Vagina (tissue), 2 donors: Measurements from ENCODE around the gene LDHAL6A. TPM values are rescaled to one million over a fixed set of nuclear protein-coding genes. Genes with fewer than 3 reads are reported as not detected.

Experiments
- DNase-seq, 2 donors: peaks; one replicate each; pipeline ENCODE4 v3.0.0-alpha.2; 2017; ENCODE audit errors: extremely low spot score in 2 of 2
- H3K27ac ChIP-seq: fragments of 200-600 bp; sonication (generic); one replicate; pipeline ENCODE4 v1.5.1; 2019
- H3K27me3 ChIP-seq: fragments of 200-600 bp; sonication (generic); one replicate; pipeline ENCODE4 v1.5.1; 2019
- H3K36me3 ChIP-seq, 2 donors: fragments of 200-600 bp; sonication (generic); one replicate each; pipeline ENCODE4 v1.5.1; 2017 to 2019
- H3K4me1 ChIP-seq: fragments of 200-600 bp; sonication (generic); one replicate; pipeline ENCODE4 v1.5.1; 2019
- H3K4me3 ChIP-seq, 2 donors: fragments of 200-600 bp; sonication (generic); 1 replicate in 1 of 2; 2 replicates in 1 of 2; pipeline ENCODE4 v1.5.1; 2016 to 2019
- H3K9me3 ChIP-seq: fragments of 200-600 bp; sonication (generic); one replicate; pipeline ENCODE4 v1.5.1; 2019
- POLR2A ChIP-seq, 2 donors: fragments of 450-650 bp; IDR thresholded peaks; one replicate each; pipeline ENCODE4 v1.6.1; 2017; ENCODE audit warnings: antibody characterized with exemption in 2 of 2, mild to moderate bottlenecking in 2 of 2, moderate library complexity in 2 of 2
- POLR2AphosphoS5 ChIP-seq, 2 donors: sonication (generic); formaldehyde crosslinking; IDR thresholded peaks; one replicate each; pipeline ENCODE4 v1.9.0; 2017; ENCODE audit warnings: antibody characterized with exemption in 2 of 2, mild to moderate bottlenecking in 2 of 2, low read depth in 1 of 2; ENCODE audit not compliant: insufficient read depth in 1 of 2
- intact Hi-C: fragments of 100-400 bp; cut with DNase I; formaldehyde crosslinking; loops from one replicate; pipeline ENCODE4 v1.15.1; 2023
- total RNA-seq: library from RNA; depleted of rRNA; stranded (reverse); fragments of >200 nt; gene quantifications from one replicate; pipeline ENCODE4 v1.2.3, GENCODE V29; 2016
- TF ChIP-seq, protein P1 (sequence below), 3 experiments: fragments of 450-650 bp in 2 of 3; fragments of 200-600 bp in 1 of 3; sonication (generic) in 1 of 3; IDR thresholded peaks; one replicate each; pipeline ENCODE4 v1.5.1; 2017 to 2019; ENCODE audit warnings: antibody characterized with exemption in 3 of 3, mild to moderate bottlenecking in 2 of 3, moderate library complexity in 2 of 3

Gene LDHAL6A
- total RNA-seq, 1 donor from 2014 or later: not detected

GRCh38 chr11:18502352-18502751 is 46.7 kb downstream of the LDHAL6A start:
- intact Hi-C loops: loop anchor here (10.0 kb wide), 1 partner anchor 98 kb away; no protein-coding TSS in a partner anchor
- Histone ChIP-seq H3K9me3 (no peaks in the 10 kb centered on the region), H3K27me3 (no peaks in the 10 kb centered on the region), H3K4me3 (no peak overlapping the region), H3K4me1 (no peaks in the 10 kb centered on the region), H3K27ac (no peak overlapping the region), H3K36me3 (peaks cover 0 to 64% of the 10 kb centered on the region in 2 donors)
- no peak for DNase-seq
- no peak for TF ChIP-seq POLR2A (IDR thresholded peaks at IDR 0.05)
- TF ChIP-seq, protein P1, sequence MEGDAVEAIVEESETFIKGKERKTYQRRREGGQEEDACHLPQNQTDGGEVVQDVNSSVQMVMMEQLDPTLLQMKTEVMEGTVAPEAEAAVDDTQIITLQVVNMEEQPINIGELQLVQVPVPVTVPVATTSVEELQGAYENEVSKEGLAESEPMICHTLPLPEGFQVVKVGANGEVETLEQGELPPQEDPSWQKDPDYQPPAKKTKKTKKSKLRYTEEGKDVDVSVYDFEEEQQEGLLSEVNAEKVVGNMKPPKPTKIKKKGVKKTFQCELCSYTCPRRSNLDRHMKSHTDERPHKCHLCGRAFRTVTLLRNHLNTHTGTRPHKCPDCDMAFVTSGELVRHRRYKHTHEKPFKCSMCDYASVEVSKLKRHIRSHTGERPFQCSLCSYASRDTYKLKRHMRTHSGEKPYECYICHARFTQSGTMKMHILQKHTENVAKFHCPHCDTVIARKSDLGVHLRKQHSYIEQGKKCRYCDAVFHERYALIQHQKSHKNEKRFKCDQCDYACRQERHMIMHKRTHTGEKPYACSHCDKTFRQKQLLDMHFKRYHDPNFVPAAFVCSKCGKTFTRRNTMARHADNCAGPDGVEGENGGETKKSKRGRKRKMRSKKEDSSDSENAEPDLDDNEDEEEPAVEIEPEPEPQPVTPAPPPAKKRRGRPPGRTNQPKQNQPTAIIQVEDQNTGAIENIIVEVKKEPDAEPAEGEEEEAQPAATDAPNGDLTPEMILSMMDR (IDR thresholded peaks at IDR 0.05): no peak
- TF ChIP-seq POLR2AphosphoS5 (IDR thresholded peaks at IDR 0.05; ENCODE audit: insufficient read depth in 1 of 2, low read depth in 1 of 2): no peak

DNA sequence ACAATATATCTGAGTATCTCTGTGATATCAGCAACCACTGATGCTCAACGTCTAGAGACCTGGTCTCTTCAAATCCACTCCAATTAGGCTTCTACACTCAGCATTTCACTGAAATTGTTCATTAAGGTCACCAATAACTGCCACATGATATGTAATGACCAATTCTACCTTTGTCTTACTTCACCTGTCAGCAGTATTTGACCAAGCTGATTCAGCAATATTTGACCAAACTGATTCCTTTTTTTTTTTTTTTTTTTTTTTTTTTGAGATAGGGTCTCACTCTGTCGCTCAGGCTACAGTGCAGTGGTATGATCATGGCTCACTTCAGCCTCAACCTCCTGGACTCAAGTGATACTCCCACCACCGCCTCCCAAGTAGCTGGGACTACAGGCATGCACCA is 65.5 kb downstream of the LDHAL6A start:
- no peak overlapping the region for H3K27ac ChIP-seq
- peaks cover 38% of the 10 kb centered on the region for H3K4me1 ChIP-seq
- DNase-seq: no peak
- intact Hi-C loops: no loop called here
- H3K9me3 ChIP-seq: no peaks in the 10 kb centered on the region
- no peak overlapping the region for H3K4me3 ChIP-seq
- no peaks in the 10 kb centered on the region for H3K27me3 ChIP-seq
- peaks cover 0 to 4% of the 10 kb centered on the region in 2 donors for H3K36me3 ChIP-seq
- TF ChIP-seq, protein P1 (IDR thresholded peaks at IDR 0.05): no peak
- TF ChIP-seq POLR2AphosphoS5 (IDR thresholded peaks at IDR 0.05; ENCODE audit: insufficient read depth in 1 of 2, low read depth in 1 of 2): no peak
- no peak for TF ChIP-seq POLR2A (IDR thresholded peaks at IDR 0.05)

GRCh38 chr11:18522388-18522787 is 66.7 kb downstream of the LDHAL6A start:
- DNase-seq: no peak
- Histone ChIP-seq H3K9me3 (no peaks in the 10 kb centered on the region), H3K27me3 (no peaks in the 10 kb centered on the region), H3K27ac (no peak overlapping the region), H3K4me1 (peaks cover 45% of the 10 kb centered on the region), H3K4me3 (no peak overlapping the region), H3K36me3 (no peaks in the 10 kb centered on the region)
- no peak for TF ChIP-seq POLR2A (IDR thresholded peaks at IDR 0.05)
- no peak for TF ChIP-seq POLR2AphosphoS5 (IDR thresholded peaks at IDR 0.05; ENCODE audit: insufficient read depth in 1 of 2, low read depth in 1 of 2)
- TF ChIP-seq, protein P1 (IDR thresholded peaks at IDR 0.05): no peak
- intact Hi-C loops: no loop called here

GRCh38 chr11:18523084-18523483 is 67.4 kb downstream of the LDHAL6A start:
- DNase-seq: no peak
- Histone ChIP-seq H3K27me3 (no peaks in the 10 kb centered on the region), H3K27ac (no peak overlapping the region), H3K4me3 (no peak overlapping the region), H3K36me3 (no peaks in the 10 kb centered on the region), H3K9me3 (no peaks in the 10 kb centered on the region), H3K4me1 (peaks cover 52% of the 10 kb centered on the region)
- intact Hi-C loops: no loop called here
- TF ChIP-seq, protein P1 (IDR thresholded peaks at IDR 0.05): no peak
- TF ChIP-seq POLR2A (IDR thresholded peaks at IDR 0.05): no peak
- TF ChIP-seq POLR2AphosphoS5 (IDR thresholded peaks at IDR 0.05; ENCODE audit: insufficient read depth in 1 of 2, low read depth in 1 of 2): no peak

DNA sequence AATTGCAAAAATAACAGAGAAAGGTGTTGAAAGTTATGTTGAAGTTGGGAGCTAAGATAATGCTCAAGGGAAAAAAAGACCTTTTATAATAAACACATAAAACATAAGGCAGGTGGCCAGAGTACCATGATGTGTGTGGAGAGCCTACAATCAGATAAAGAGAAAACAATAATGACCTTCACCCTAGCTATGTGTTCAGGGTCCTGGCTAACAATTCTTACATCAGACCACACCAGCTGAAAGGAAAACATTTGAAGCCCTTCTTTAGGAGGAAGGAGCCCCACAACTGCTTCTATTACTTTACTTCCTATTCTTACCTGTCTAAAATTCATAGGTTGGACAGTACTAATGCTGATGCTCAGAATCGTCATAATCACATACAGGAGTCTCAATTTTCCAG is 68.6 kb downstream of the LDHAL6A start:
- no peaks in the 10 kb centered on the region for H3K36me3 ChIP-seq
- intact Hi-C loops: no loop called here
- no peak overlapping the region for H3K27ac ChIP-seq
- no peak for TF ChIP-seq POLR2AphosphoS5 (IDR thresholded peaks at IDR 0.05; ENCODE audit: insufficient read depth in 1 of 2, low read depth in 1 of 2)
- TF ChIP-seq, protein P1 (IDR thresholded peaks at IDR 0.05): no peak
- no peak for TF ChIP-seq POLR2A (IDR thresholded peaks at IDR 0.05)
- no peaks in the 10 kb centered on the region for H3K9me3 ChIP-seq
- peaks cover 52% of the 10 kb centered on the region for H3K4me1 ChIP-seq
- no peak for DNase-seq
- H3K4me3 ChIP-seq: no peak overlapping the region
- no peaks in the 10 kb centered on the region for H3K27me3 ChIP-seq
